PFSK-1 (cell line): ENCODE measurements around the gene NFE2L2.

Source experiments
- POLR2AphosphoS5 ChIP-seq: IDR thresholded peaks from 2 replicates; pipeline ENCODE4 v1.6.1; 2012; ENCODE audit warnings: low read depth, mild to moderate bottlenecking, control low read depth, low read length, moderate library complexity
- TAF1 ChIP-seq: IDR thresholded peaks from 2 replicates; pipeline ENCODE4 v1.6.1; 2012; ENCODE audit warnings: low read length, control low read depth, borderline replicate concordance; ENCODE audit not compliant: insufficient read depth
- TF ChIP-seq, protein P1 (sequence below), 2 experiments: IDR thresholded peaks; 2 replicates each; pipeline versions ENCODE4 v1.6.1 to v1.8.0; 2011 to 2012; ENCODE audit warnings: low read depth in 2 of 2, low read length in 2 of 2, control low read depth in 1 of 2, inconsistent platforms in 1 of 2, mild to moderate bottlenecking in 1 of 2, moderate library complexity in 1 of 2; ENCODE audit not compliant: insufficient read depth in 1 of 2

DNA sequence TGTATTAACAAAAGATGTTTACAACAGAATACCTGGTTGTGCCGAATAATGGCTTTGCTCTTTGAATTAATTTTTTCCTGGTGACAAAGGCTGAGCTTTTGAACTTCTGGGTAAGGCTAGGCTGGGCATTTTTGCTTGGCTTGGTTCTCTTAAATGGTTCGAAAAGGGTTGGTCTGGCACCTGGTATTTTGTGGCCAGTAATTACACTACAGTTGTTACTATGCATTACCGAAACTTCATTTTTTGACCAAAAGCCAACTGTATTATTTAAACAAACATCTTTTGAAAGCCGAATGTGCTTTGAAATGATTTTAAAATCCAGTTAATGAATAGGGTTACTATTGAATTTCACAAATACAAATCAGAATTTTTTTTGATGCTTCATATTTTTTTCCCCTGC lies 19.4 kb upstream of the NFE2L2 start:
- TF ChIP-seq, protein P1, sequence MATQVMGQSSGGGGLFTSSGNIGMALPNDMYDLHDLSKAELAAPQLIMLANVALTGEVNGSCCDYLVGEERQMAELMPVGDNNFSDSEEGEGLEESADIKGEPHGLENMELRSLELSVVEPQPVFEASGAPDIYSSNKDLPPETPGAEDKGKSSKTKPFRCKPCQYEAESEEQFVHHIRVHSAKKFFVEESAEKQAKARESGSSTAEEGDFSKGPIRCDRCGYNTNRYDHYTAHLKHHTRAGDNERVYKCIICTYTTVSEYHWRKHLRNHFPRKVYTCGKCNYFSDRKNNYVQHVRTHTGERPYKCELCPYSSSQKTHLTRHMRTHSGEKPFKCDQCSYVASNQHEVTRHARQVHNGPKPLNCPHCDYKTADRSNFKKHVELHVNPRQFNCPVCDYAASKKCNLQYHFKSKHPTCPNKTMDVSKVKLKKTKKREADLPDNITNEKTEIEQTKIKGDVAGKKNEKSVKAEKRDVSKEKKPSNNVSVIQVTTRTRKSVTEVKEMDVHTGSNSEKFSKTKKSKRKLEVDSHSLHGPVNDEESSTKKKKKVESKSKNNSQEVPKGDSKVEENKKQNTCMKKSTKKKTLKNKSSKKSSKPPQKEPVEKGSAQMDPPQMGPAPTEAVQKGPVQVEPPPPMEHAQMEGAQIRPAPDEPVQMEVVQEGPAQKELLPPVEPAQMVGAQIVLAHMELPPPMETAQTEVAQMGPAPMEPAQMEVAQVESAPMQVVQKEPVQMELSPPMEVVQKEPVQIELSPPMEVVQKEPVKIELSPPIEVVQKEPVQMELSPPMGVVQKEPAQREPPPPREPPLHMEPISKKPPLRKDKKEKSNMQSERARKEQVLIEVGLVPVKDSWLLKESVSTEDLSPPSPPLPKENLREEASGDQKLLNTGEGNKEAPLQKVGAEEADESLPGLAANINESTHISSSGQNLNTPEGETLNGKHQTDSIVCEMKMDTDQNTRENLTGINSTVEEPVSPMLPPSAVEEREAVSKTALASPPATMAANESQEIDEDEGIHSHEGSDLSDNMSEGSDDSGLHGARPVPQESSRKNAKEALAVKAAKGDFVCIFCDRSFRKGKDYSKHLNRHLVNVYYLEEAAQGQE (IDR thresholded peaks at IDR 0.05; ENCODE audit: insufficient read depth in 1 of 2, low read depth in 2 of 2, low read length in 2 of 2): no peak
- no peak for TF ChIP-seq POLR2AphosphoS5
- TF ChIP-seq TAF1: no peak
